Measurements from ENCODE around the gene MRPL44.
"Not testable (repeated sequence)": the region's sequence is repeated elsewhere in the genome, so short reads cannot be mapped to it uniquely, and the experiment has no call there.

Gene MRPL44

GRCh38 chr2:223937535-223937934 lies 19.7 kb upstream of the MRPL44 start:
- DNase-seq: no peak

GRCh38 chr2:223939438-223939837 lies 17.8 kb upstream of the MRPL44 start:
- not testable (repeated sequence) for DNase-seq

GRCh38 chr2:223941579-223942277 lies 15.5 kb upstream of the MRPL44 start:
- no peak for DNase-seq

- DNase-seq: no peak
Observed at GRCh38 chr2:223943135-223943534, 14.1 kb upstream of the MRPL44 start.

- DNase-seq: no peak
Observed at GRCh38 chr2:223943561-223944008, 13.7 kb upstream of the MRPL44 start.

GRCh38 chr2:223944166-223944702 lies 13.0 kb upstream of the MRPL44 start:
- no peak for DNase-seq

GRCh38 chr2:223944703-223945531 lies 12.3 kb upstream of the MRPL44 start, which contains the start of gene WDFY1:
Gene WDFY1 (minus strand): TSS chr2:223945335. CDS start chr2:223945284, 51 bp downstream.
- peak; percentile 63 for DNase-seq

- DNase-seq: no peak
Observed at GRCh38 chr2:223945755-223946154, 11.5 kb upstream of the MRPL44 start.

GRCh38 chr2:223947711-223948205 lies 9.5 kb upstream of the MRPL44 start:
- no peak for DNase-seq

- DNase-seq: no peak
Observed at GRCh38 chr2:223949241-223949840, 7.9 kb upstream of the MRPL44 start.

GRCh38 chr2:223950448-223951347 lies 6.6 kb upstream of the MRPL44 start:
- DNase-seq: no peak

- DNase-seq: no peak
Observed at GRCh38 chr2:223952280-223952968, 4.8 kb upstream of the MRPL44 start.

- DNase-seq: no peak
Observed at GRCh38 chr2:223954401-223954800, 2.9 kb upstream of the MRPL44 start.

GRCh38 chr2:223956300-223956699 lies 963 bp upstream of the MRPL44 start:
- DNase-seq: no peak

- no peak for DNase-seq
Observed at GRCh38 chr2:223959688-223960087, 2.4 kb downstream of the MRPL44 start.

- DNase-seq: no peak
Observed at GRCh38 chr2:223967981-223968380, 10.7 kb downstream of the MRPL44 start.

GRCh38 chr2:223969315-223969714 lies 12.1 kb downstream of the MRPL44 start:
- DNase-seq: no peak

GRCh38 chr2:223969856-223970255 lies 12.6 kb downstream of the MRPL44 start:
- no peak for DNase-seq

- peak; percentile 1 for DNase-seq
Observed at GRCh38 chr2:223970343-223971128, 13.3 kb downstream of the MRPL44 start.

GRCh38 chr2:223971731-223972130 lies 14.5 kb downstream of the MRPL44 start:
- no peak for DNase-seq

Measured in NCI-H446 treated with DMSO at 0.1 percent for 48 hours (cell line).